AG09309 (cell line): ENCODE results near the gene EXOC4.

ENCODE experiments used
- DNase-seq: peaks from one replicate; pipeline ENCODE4 v3.0.0-alpha.2; 2010; ENCODE audit warnings: low read depth
- H3K4me3 ChIP-seq: 2 replicates; pipeline ENCODE4 v1.5.1; 2011; ENCODE audit warnings: mild to moderate bottlenecking, low read depth, low read length, moderate library complexity; ENCODE audit not compliant: control insufficient read depth
- TF ChIP-seq, protein P1 (sequence below): IDR thresholded peaks from 2 replicates; pipeline ENCODE4 v1.5.1; 2011; ENCODE audit warnings: mild to moderate bottlenecking, low read depth, low read length, inconsistent platforms; ENCODE audit not compliant: insufficient read depth, control insufficient read depth; ENCODE audit errors: missing control alignments

EXOC4 gene

DNA sequence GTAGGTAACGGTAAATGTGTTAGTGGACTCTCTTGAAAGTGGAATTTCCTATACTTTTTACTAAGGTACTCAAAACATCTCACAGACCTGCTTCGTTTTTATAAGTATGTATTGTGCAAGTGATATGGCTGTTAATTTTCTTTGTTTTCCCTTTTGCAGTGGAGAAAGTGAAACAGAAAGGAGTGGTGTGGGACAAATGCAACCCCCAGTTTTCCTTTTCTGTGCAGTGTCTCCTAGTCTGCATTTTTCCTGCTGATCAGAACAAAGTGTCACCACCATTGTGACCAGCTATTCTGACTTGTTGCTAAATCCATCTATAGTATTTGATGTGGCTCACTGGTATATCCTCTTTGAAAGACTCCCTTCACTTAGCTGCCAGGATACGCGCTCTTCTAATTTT, 410.0 kb downstream of the EXOC4 start:
- H3K4me3 ChIP-seq, result no peak overlapping the region
- DNase-seq, result no peak
- TF ChIP-seq, protein P1, sequence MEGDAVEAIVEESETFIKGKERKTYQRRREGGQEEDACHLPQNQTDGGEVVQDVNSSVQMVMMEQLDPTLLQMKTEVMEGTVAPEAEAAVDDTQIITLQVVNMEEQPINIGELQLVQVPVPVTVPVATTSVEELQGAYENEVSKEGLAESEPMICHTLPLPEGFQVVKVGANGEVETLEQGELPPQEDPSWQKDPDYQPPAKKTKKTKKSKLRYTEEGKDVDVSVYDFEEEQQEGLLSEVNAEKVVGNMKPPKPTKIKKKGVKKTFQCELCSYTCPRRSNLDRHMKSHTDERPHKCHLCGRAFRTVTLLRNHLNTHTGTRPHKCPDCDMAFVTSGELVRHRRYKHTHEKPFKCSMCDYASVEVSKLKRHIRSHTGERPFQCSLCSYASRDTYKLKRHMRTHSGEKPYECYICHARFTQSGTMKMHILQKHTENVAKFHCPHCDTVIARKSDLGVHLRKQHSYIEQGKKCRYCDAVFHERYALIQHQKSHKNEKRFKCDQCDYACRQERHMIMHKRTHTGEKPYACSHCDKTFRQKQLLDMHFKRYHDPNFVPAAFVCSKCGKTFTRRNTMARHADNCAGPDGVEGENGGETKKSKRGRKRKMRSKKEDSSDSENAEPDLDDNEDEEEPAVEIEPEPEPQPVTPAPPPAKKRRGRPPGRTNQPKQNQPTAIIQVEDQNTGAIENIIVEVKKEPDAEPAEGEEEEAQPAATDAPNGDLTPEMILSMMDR, result no peak

DNA sequence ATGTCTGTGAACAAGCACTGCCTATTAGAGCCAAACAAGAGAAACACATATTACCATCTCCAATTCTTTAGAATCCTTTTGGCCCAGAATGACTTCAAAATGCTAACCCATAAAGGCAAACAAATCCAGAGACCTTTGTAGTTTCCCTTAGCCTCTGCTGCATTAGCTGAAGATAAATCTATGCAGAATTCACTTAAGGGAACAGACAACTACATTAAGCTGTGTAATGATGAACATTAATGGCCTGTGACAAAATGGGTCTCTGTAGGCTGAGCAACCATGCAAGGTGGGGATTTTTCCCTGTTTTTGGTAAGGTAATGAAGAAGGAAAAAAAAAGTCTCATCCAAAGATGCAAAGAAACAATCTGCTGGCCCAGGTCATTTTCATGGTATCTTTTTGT, 411.6 kb downstream of the EXOC4 start:
- no peak for DNase-seq
- TF ChIP-seq, protein P1, result no peak
- H3K4me3 ChIP-seq, result no peak overlapping the region

DNA sequence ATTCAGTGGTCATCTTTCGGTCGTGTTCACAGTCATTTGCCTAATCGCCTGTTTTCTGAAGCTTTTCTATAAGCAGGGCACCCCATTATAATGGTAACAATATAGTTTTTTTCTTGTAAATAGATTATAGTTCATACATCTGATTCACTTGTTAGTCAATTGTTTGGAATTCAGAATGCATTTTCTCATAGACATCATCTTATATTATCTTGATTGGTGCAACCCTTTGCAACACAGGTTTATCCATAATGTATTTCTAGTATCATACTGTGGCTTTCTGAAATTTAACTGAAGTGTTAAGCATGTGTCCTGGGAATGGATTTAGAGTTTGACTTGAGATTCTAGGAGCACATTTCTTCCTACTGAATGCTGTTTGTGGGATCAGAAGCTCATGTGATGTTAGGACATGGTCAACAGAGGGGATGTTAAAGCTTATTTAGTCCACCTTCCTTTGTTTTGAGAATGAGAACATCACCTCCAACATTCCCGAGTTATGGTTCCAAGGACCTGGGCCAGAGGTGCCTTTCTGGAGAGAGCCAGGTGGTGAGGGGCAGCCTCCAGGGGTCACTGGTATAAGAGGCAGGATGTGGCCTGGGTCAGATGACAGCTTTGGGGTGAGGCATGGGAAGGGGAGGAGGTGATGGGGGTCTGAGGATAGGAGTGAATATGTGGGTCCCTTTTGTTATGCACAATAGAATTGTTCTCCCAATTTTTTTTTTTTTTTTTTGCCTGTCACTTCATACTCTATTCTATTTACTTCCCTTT, 415.6 kb downstream of the EXOC4 start:
- DNase-seq, result no peak
- H3K4me3 ChIP-seq, result no peak overlapping the region
- TF ChIP-seq, protein P1, result no peak

DNA sequence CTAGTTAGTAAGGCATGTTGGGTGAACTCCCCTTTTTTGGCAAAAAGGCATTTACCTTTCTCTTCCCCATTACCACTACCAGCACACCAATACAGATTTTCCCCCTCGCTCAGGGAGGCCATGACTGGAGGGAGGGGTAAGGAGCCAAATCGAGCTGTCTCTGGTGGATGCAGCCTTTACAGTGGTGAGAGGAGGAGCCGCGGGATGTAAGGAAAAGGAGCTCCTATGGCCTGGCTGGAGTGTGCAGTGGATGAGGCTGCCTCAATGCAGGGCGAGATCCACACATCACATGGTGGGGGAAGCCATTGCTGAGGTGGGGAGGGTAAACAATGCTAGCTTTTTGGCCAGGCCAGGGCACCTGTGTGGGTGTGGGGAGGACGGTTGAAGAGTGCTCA, 416.2 kb downstream of the EXOC4 start:
- no peak for DNase-seq
- H3K4me3 ChIP-seq, result no peak overlapping the region
- TF ChIP-seq, protein P1, result no peak

DNA sequence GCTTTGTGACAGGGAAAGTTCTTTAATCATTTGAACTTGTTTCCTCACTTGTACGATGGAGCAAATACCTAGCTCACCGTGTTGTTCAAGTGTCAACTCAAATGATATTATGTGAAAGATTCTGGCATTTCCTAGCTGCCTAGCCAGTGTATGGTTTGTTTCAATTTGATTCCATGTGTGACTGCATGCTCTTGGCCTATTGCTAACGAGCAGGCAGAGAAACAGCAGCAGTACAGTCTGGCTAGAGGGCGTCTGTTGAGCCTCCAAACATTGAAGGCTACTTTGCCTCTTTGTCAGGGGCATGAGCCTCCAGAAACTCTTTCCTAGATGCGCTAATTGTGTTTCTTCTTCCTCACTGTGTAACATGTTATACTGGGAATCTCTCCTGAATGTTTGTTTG, 417.4 kb downstream of the EXOC4 start:
- TF ChIP-seq, protein P1, result no peak
- no peak for DNase-seq
- no peak overlapping the region for H3K4me3 ChIP-seq

DNA sequence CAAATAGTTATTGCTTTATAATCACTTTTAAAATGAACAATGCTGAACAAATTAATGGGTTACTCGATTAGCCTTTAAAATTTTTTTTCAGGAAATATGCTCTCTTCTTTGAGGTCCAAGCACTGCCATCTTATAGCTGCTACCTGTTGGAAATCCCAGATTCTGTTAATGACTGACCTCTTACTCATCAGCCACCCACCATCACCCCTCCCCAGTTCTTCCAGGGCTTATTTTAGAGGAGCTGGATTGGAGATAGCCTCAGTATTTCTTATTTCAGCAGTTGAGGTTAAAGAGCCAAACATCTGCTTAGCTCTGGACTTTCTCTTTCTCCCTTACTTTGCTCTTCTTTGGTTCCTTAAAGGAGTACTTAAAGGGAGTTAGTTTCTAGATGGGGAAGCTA, 420.0 kb downstream of the EXOC4 start:
- TF ChIP-seq, protein P1, result no peak
- no peak for DNase-seq
- H3K4me3 ChIP-seq, result no peak overlapping the region

DNA sequence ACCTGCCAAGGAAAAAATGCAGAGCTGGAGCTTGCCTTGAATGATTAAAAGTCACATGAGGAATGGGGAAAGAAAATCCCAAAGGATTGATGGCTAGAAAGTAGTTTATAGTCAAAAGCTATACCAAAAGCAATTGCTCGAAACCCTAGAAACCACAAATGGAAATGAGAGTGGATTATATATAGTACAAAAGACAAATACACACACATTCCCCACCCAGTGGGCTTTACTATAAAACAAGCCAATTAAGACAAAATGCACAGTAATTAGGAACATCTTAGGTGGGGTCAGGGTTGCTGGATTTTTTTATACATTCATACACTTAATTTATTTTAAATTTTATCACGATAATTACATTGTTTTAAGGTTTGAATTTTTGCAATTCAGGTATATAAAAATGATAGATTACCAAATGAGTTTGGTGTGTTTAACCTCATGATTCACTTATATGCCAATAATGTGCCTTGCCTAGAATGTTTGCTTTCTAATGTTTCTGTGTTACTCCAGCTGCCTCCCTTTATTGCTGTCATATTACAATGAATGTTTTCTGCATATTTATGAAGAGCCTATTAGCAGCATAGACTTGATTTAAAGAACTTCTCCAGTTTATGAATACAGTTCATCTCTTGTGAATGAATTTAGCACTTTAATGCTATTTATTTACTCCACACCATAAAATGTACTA, 421.3 kb downstream of the EXOC4 start:
- TF ChIP-seq, protein P1, result no peak
- no peak for DNase-seq
- H3K4me3 ChIP-seq, result no peak overlapping the region
